Measurements from ENCODE around the gene PCBP3. TPM values are rescaled to one million over a fixed set of nuclear protein-coding genes. Genes with fewer than 3 reads are reported as not detected.

Gene PCBP3
- total RNA-seq, 1 experiment from 2014 or later, result 10.9 TPM

- DNase-seq, result no peak
- no peak overlapping the region for H2BK20ac ChIP-seq (ENCODE audit: low read depth, low read length, poor library complexity, severe bottlenecking)
- no peak overlapping the region for H3K23ac ChIP-seq (ENCODE audit: insufficient read length, low read depth, low read length)
- no peaks in the 10 kb centered on the region for H3K4me1 ChIP-seq (ENCODE audit: insufficient read depth, low read length)
- H2BK15ac ChIP-seq (ENCODE audit: low read depth, low read length), result no peak overlapping the region
- WGBS (ENCODE audit: extremely low coverage, insufficient read length, low lambda C conversion rate), result no CpG with 5 or more reads among the region's 5 CpGs
- no peaks in the 10 kb centered on the region for H3K79me1 ChIP-seq (ENCODE audit: insufficient read depth, low read depth, low read length, poor library complexity, severe bottlenecking)
- no peak overlapping the region for H3T11ph ChIP-seq (ENCODE audit: low read length)
- H3K9me3 ChIP-seq (ENCODE audit: control insufficient read depth, low read depth, low read length), result no peaks in the 10 kb centered on the region
- TF ChIP-seq CTCF (conservative IDR thresholded peaks at IDR 0.05), result no peak
- no peaks in the 10 kb centered on the region; a peak in 2 of 7 replicates for H3K36me3 Mint-ChIP-seq (ENCODE audit: insufficient read depth in 1 of 3, low read depth in 3 of 3)
- H3K27me3 Mint-ChIP-seq (ENCODE audit: low read depth), result peaks cover 22% of the 10 kb centered on the region
- H4K20me1 ChIP-seq (ENCODE audit: control insufficient read depth, insufficient read depth, insufficient read length), result no peaks in the 10 kb centered on the region
- H3K27ac Mint-ChIP-seq, result no peak overlapping the region; a peak in 1 of 7 replicates
- no peak overlapping the region for H4K8ac ChIP-seq (replicated peaks; ENCODE audit: insufficient read length, low read depth, low read length)
- no peaks in the 10 kb centered on the region for H3K23me2 ChIP-seq (ENCODE audit: insufficient read length, low read depth, low read length, poor library complexity, severe bottlenecking)
- H3K9ac ChIP-seq (ENCODE audit: extremely low read depth, insufficient read length, low read length), result no peak overlapping the region
- no peaks in the 10 kb centered on the region for H3K27me3 ChIP-seq (ENCODE audit: insufficient read depth, low read length)
- no peak overlapping the region for H3K27ac ChIP-seq (ENCODE audit: insufficient read length, low read depth, low read length)
- no peak overlapping the region for H2BK120ac ChIP-seq (ENCODE audit: low read depth, low read length, poor library complexity, severe bottlenecking)
- no peak overlapping the region for H4K5ac ChIP-seq (ENCODE audit: insufficient read length, low read depth, low read length)
- no peak overlapping the region for H3K4me2 ChIP-seq (ENCODE audit: insufficient read depth, insufficient read length, low read length)
- no peak overlapping the region for H3K18ac ChIP-seq (ENCODE audit: insufficient read length, low read depth, low read length)
- no peak overlapping the region for H4K91ac ChIP-seq (ENCODE audit: insufficient read length, low read depth, low read length)
- peaks cover 22 to 23% of the 10 kb centered on the region in 2 experiments; a peak in 4 of 5 replicates for H3K9me3 Mint-ChIP-seq
- H3K79me2 ChIP-seq (ENCODE audit: insufficient read depth, low read length), result no peaks in the 10 kb centered on the region
- no peak overlapping the region for H2AFZ ChIP-seq (ENCODE audit: low read length)
- no peak overlapping the region for H3K14ac ChIP-seq (ENCODE audit: insufficient read depth, low read length)
- H3K4me1 Mint-ChIP-seq, result peaks cover 0 to 1% of the 10 kb centered on the region in 2 experiments; a peak in 1 of 4 replicates
- H3K4me3 Mint-ChIP-seq, result no peak overlapping the region
- no peak overlapping the region for H2AK5ac ChIP-seq (ENCODE audit: insufficient read length, low read length)
- no peak overlapping the region for H3K56ac ChIP-seq (ENCODE audit: insufficient read length, low read depth, low read length)
- no peak overlapping the region for H3K4ac ChIP-seq (ENCODE audit: low read depth, low read length)
- no peak overlapping the region for H2BK5ac ChIP-seq (ENCODE audit: insufficient read length, low read length)
- no peak overlapping the region for H2BK12ac ChIP-seq (ENCODE audit: insufficient read length, low read depth, low read length)
Observed at GRCh38 chr21:45602106-45602505, 41.4 kb upstream of the PCBP3 start.
